ENCODE measurements around the gene MCRS1. TPM values are rescaled to one million over a fixed set of nuclear protein-coding genes. Genes with fewer than 3 reads are reported as not detected.
"Not testable (repeated sequence)": the region's sequence is repeated elsewhere in the genome, so short reads cannot be mapped to it uniquely, and the experiment has no call there.

MCRS1 gene
- total RNA-seq, 1 experiment from 2014 or later, result 124 TPM

DNA sequence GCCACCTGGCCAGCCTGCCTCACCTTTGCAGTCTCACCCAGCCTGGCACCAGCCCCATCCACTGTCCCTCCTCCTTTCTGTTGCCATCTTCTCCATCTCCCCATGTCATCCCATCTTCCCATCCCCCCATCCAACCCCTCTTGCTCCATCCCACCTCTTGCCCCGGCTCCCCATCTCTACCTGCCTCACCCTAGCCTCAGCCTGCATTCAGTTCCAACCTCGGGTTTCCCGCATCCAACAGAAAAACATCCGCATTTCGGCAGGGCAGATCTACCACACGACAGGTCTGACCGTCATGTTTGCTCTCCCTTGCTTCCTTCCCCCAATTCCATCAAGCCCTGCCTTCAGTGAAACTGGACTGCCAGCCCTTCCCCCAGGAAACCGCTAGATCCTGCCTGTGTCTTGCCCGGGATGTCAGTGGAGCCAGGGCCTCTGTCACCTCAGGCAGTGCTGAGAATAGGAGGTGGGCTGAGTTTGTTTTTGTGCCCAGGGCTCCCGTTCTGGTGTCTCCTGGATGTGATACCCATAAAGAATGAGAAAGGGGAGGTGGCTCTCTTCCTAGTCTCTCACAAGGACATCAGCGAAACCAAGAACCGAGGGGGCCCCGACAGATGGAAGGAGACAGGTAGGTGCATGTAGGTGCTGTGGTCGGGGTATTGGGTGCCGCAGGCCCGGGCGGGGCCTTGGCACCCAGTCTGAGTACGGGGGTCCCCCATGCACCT is 26.6 kb downstream of the MCRS1 start:
- DNase-seq (ENCODE audit: low spot score), result no peak

DNA sequence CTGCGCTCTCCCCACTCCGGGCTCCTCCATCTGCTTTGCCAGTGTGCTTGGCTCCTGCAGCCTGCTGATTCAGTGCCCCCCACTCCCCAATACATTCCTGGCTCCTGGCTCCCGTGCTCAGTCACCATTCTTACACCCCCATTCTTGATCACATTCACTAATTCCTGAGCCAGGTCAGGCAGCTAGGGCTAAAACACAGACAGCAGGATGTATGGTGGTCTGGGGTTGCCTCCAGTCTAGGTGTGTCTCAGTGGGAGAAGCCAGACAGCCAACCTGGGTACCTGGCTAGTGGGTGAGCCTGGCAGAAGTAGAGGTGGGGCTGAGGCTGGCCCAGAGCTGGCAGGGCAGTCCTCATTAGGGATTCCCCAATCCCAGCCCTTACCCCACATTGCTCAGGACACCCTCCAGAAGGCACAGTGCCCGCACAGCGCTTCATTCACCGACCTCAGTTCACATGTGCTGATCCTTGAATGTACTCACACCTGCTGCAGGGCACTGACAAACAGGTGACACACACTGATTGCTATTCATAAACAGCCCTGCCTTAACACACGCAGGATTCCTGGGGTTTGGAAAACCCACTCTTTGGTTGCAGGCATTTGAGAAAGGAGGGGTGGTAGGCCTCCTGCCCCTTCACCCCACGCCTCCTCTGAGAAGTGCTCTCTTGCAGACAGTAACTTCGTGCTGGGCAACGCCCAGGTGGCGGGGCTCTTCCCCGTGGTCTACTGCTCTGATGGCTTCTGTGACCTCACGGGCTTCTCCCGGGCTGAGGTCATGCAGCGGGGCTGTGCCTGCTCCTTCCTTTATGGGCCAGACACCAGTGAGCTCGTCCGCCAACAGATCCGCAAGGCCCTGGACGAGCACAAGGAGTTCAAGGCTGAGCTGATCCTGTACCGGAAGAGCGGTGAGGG is 27.5 kb downstream of the MCRS1 start:
- DNase-seq (ENCODE audit: low spot score), result no peak

DNA sequence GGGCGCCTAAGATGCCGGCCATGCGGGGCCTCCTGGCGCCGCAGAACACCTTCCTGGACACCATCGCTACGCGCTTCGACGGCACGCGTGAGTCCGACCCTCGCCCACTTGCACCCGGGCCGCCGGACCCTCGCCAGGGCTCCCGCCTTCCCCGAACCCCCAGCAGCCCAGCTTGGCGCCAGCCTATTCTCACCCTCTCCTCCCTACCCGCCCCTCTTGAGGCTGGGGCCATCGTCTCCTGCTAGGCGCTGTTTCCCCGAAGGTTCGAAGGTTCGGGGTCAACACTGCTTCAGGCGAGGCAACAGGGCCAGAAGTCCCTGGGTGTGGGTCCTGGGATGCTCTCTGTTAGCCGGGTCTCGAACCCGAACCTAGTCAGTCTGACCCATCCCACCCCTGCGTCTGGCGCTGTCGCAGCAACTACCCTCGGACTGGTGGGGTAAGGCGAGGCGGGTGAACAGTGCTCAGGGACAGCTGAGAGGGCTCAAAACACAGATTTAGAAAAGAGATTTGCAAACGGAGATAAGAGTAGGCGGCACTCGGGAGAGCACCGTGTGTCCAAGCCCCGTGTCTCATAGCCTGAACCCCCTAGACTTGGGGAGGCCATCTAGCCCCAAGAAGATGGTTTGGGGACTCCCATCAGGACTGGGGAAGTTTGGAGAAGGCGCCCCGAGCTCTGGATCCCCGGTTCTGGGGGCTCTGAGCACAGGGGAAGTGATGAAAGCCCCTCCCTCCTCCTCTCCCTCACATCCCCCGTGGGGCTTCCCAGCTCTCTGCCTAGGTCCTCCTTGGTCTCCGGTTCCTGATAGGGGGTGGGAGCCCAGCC is 28.3 kb downstream of the MCRS1 start:
- no peak for DNase-seq (ENCODE audit: low spot score)

DNA sequence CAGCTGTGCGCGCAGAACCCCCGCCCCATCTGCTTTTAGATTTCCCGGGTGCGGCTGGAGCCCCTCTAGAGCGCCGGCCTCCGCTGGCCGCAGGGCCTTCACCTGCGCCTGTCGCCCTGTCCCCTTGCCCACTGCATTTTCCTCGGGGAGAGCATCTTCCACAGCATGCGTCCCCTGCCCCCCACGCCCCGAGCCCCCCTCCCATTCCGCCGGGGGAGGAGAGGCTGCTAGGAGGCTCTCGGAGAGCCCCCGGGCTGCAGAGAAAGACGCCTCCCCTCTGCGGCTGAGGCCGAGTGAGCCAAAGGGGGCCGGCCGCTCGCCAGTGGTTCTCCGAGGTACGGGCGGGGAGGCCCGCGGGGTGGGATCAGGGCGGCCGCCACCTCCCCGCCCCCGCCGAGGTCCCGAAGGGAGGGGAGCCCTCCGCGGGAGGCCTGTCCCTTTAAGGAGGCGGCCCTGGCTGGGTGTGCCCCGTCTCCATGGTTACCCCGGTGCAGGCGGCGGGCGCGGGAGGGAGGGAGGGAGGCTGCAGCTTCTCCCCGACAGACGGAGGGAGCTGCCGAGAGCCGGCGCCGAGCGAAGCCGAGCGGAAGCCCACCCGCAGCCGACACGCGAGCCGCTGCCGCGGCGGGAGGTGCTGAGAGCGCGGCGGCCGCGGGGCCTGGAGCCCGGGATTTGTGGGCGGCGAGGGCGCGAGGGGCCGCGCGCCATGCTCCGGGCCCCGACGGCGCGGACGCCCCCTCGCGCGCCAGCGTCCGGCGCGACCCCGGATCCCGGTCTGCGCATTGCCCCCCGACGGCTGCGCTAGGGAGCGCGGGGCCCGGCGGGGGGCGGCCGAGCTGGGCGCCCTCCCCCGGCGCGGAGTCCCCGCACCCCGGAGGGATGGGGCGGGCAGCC is 29.2 kb downstream of the MCRS1 start, which contains the start of gene KCNH3:
Gene KCNH3, plus strand, starts transcription at position 521 of the 894 bp plus-strand sequence. CDS start 387 bp downstream, outside the sequence.
- DNase-seq (ENCODE audit: low spot score), result peak; percentile 36

DNA sequence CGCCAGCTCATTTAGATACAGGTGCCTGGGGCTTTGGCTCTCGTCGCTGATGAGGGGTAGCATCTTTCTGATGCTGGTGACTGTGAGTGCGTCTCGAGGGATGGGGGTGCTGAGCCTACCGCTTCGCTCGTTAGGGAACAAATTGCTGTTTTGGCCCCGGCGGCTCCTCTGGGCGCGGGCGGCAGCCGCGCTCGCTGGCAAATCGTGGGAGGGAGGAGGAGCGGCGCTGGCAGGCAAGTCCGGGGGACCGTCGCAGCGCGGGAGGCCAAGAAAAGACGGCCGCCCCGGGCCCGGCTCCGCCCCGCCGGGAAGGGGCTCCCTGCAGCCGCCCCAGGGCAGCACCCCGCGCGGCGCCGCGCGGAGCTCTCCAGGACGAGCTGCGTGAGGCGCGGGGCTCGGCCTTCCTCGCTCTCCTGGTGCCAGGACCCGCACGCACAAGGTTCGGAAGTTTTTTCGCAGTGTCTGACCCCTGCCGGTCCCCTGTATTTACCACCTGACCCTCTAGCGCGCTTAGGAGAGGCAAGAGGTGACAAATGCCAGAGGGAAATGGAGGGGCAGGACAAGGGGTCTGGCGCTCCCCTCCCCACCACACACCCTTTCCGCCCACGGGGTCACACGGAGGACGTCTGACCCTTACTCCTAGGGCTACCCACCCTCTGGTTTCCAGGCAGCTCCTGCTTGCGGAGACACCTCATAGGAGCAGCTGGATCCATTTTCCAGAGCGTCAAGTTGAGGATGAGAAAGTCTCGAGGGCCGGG is 30.0 kb downstream of the MCRS1 start:
- DNase-seq (ENCODE audit: low spot score), result no peak

DNA sequence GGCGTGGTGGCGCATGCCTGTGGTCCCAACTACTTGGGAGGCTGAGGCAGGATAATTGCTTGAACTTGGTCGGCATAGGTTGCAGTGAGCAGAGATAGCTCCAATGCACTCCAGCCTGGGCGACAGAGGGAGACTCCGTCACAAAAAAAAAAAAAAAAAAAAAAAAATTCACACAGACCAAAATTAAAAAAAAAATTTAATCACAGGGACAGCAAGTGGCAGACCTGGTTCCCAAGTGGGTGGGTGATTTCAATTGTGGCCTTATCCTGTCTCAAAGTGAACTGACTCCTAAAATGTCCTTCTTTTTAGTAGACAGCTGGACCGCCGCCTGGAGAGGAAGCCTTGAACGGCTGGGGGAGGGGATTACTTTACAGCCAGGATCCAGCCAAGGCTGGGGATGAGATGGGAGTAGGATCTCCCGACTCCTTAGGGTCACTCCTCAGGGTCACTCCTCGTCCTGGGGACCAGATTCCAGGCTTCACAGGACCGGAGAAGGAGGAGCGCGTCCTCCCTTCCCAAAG is 30.7 kb downstream of the MCRS1 start:
- DNase-seq (ENCODE audit: low spot score), result no peak

DNA sequence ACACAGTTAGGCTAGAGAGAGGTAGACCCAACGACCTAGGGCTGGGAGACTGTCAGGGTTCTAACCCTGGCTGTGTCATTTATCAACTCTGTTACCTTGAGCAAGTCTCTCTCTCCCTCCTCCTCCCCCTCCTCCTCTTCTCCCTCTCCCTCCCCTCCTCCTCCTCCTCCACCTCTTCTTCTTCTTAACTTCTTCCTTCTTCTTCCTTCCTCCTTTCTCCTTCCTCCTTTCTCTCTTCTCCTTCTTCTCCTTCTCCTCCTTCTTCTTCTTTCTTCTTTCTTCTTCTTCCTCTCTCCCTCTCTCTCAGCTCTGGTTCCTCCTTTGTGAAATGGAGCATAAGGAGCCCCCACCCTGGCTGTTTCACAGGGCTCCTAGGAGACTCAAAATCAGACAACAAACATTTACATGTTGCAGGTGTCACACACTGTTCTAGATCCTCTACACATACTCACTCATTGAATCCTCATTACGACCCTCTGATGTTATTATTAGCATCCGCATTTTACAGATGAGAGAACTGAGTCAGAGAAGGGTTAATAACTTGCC is 31.3 kb downstream of the MCRS1 start:
- no peak for DNase-seq (ENCODE audit: low spot score)

DNA sequence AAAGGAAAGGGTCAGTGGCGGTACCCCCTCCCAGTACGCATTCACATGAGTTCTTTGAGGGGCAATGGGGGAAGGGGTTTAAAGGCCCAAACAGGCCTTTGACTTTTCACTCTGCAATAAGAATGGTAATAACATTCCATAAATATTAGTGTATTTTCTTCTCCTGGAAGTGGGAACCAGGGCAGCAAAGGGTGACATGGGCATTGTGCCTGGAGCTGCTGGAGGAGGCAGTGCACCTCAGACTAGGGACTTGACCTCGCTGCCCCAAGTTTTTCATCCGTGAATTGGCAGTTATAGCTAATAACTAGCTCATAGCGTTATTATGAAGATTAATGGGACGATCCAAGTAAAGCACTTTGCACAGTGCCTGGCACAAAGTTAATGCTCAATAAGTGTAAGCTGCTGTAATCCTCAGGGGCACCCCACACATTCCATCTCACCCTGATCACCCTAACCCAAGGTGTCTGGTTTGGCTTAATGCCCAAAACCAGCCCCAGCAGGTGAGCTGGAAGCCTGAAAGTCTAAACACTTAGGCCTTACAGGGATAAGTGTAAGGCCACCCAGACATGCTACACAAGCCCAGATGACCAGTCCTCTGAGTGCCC is 31.9 kb downstream of the MCRS1 start:
- DNase-seq (ENCODE audit: low spot score), result no peak

DNA sequence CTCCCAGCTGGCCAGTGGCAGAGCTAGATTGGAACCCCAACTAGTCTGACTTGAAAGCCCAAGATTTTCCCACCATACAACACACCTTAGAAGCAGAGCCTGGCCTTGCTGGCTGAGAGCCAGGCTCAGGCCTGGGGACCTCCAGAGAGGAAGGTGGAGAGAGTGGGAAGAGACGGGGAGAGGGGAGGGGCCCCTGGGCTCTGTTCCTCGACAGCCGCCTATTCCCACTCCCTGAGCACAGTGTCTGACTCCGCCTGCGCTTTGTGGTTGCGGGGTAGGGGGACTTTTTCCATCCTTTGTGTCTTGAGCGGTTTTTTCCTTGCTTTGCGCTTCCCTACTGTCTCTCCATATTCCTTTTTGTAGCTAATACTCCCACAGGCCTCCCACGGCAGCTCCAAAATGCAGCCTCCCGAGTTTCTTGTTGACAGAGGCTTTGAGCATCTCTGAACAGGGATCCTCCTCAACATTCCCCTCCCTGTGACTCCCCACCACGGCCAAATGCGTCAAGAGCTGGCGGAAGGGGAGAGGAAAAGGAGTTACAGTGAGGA is 33.1 kb downstream of the MCRS1 start:
- no peak for DNase-seq (ENCODE audit: low spot score)

DNA sequence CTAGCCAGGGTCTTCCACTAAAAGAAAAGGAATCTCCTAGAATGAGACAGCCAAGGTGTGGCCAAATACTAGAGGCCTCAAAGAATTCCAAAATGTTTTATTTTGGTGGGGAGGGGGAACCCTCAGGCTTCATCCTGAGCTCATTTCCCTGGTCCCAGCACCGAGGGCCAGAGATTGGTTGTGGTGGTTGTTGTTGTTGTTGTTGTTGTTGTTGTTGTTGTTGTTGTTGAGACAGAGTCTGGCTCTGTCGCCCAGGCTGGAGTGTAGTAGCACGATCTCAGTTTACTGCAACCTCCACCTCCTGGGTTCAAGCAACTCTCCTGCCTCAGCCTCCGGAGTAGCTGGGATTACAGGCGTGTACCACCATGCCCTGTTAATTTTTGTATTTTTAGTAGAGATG is 33.8 kb downstream of the MCRS1 start:
- not testable (repeated sequence) for DNase-seq (ENCODE audit: low spot score)

DNA sequence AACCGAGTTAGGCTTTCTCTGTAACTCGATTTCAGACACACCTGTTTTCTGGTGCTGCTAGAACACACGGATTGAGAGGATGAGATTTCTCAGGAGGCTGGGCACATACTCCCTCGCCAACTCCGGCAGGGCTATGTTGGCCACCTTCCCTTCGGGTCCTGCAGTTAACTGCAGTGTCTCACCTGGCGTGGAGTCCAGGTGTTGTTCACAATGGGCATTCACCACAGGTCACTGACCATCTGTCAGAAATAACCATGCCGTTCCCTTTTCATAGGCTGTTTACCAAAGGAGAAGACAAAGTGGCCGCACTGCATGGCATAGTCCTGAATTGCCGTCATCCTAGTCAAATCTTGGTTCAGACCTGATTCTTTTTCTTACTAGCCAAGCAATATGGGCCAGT is 34.6 kb downstream of the MCRS1 start:
- DNase-seq (ENCODE audit: low spot score), result no peak

DNA sequence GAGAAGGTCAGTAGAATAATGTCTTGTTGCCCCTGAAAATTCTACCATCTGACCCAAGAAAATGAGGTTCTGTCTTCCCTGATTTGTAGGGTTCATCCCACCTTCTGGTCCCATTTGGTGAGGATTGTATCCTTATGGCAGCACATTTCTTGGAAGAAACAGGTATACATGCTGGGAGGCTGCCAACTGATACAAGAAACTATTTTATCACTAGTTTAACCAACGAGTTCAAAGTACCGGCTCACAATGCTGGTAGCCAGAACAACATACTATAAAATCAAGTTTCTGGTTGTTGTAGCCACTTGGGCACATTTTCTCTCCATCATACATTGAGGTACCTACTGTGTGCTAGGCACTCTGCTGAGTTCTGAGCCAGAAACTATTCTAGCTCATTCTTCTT is 36.2 kb downstream of the MCRS1 start:
- DNase-seq (ENCODE audit: low spot score), result no peak

DNA sequence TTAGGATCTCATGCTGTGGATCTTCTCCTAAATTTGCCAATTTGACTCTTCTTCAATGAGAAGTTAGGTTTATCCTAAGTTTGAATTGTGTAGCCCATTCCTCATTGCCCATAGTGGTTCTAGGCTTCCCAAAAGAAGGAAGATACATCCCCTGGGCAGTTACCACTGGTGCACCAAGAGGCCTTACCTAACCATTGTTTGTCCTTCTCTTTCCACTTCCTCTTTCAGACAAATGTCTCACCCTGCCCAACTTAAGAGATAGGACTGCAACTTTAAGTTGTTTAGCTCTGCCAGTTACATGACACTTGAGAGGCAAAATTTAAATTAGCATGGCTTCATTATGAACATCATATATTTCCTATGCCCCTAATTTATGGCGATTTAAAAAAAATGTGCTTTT is 38.5 kb downstream of the MCRS1 start:
- DNase-seq (ENCODE audit: low spot score), result no peak

DNA sequence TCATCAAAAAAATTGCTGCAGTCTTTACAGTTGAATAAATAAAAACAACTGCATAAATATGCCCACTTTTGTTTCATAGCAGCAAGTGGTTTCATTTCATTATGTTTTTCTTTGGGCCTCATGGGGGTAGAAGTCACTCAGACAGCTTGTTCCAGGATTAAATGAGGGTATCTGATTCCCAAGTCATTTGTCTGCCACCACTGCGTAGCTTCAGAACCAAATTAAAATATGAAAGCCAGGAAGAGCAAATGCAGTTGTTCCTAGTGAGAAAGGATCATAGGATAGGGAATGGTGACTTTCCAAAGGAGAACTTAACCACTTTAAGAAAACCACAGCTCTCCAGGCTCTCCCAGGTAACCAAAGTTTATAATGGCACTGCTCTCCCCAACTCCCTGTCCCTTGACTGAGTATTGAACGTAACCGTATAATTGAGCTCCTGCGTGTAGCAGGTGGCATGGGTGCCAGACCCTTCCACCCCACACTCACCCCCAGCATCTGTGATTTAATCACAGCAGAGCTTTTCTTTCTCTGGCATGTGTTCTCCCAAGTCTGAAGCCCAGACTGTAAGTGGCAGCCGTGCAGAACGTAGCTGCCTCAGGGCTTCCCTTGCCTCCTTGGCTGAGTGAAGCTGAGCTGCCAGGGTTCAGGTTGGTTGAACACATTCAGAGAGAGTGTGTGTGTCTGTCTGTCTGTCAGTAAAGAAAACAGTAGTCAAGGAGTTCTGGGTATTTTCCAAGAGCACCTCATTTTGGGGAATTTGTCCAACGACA is 40.4 kb downstream of the MCRS1 start:
- DNase-seq (ENCODE audit: low spot score), result no peak

DNA sequence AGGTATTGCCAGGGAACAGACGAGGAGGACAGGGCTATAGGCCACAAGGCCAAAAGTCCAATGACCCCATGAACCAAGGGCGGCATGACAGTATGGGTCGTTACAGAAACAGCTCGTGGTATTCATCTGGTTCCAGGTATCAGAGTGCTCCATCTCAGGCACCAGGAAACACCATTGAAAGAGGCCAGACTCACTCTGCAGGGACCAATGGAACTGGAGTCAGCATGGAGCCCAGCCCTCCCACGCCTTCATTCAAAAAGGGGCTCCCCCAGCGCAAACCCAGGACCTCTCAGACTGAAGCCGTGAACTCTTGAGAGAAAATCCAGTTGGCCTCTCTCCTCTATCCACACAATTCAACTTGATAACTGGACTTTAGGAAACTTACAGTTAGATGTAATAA is 42.0 kb downstream of the MCRS1 start:
- no peak for DNase-seq (ENCODE audit: low spot score)

DNA sequence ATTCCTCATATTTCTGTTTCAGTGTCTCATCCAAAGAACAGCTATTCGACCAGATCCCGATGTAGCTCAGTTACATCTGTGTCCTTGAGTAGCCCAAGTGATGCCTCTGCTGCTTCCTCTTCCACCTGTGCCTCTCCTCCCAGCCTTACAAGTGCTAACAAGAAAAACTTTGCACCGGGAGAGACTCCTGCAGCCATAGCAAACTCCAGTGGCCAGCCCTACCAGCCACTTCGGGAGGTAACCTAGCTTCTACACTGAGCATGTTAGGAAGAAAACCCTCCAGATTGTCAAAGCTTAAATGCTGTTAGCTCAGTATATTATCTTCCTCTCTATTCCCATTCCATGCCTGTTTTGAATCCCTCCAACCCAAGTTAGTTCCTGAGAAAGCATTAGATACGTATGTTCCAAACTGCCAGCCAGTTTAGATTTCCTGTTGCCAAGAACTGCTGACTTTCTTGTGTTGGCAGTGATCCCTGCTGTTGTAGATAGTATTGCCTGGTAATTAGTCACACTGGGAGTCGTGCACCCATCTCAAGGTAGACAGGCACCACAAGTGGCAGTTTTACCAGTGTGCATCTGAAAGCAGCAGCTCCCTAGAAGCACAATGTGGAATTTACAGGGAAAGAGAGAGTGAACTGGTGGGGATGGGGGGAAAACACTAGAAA is 43.1 kb downstream of the MCRS1 start:
- DNase-seq (ENCODE audit: low spot score), result no peak

DNA sequence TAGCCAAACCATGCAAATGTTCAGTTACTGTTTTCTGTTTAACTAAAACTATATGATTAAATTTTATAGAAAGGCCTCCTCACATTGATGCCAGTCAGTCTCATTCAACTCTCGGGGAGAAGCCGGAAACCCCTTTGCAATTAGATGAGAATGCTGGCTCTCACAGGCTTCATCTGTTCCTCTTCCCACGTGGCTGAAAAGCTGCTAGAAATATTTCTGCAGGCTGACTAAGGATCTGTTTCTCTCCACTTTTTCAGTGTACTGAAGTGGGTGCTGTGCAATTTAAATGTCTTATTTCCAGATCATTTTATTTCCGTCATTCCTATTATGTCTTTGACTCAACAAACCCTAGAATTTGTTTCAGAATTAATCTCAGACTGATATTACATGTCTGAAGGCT is 46.6 kb downstream of the MCRS1 start:
- no peak for DNase-seq (ENCODE audit: low spot score)

DNA sequence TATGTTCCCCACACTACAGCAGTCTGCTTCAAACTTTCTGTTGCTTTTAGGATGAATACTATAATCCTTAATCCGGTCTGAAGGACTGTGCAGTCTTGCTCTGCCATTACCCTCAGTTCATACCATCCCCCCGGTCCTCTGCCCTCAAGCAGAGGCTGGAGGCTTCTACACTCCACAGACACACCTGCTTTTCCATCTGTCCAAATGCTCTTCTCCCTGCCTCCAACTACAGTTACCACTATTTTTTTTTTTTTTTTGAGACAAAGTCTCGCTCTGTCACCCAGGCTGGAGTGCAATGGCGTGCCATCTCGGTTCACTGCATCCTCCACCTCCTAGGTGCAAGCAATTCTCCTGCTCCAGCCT is 48.4 kb downstream of the MCRS1 start:
- DNase-seq (ENCODE audit: low spot score), result no peak
